ENCODE measurements around the gene ARHGAP15. TPM values are rescaled to one million over a fixed set of nuclear protein-coding genes. Genes with fewer than 3 reads are reported as not detected.

ARHGAP15 gene
- total RNA-seq, 2 experiments from 2014 or later, result 72.1 to 98.4 TPM

GRCh38 chr2:143504397-143504796 lies 375.2 kb downstream of the ARHGAP15 start:
- ChIA-PET CTCF (ENCODE audit: unreplicated experiment) (no interaction called here), POLR2A (no interaction called here)
- Histone ChIP-seq H3K9me2 (ENCODE audit: insufficient read depth, low read length) (no peaks in the 10 kb centered on the region), H2AFZ (ENCODE audit: low read length) (no peak overlapping the region), H3K4me3 (ENCODE audit: low read depth, low read length, poor library complexity, severe bottlenecking) (no peak overlapping the region), H3K36me3 (ENCODE audit: insufficient read depth, low read length) (no peaks in the 10 kb centered on the region; the same call in 1 of the 2 replicates), H3K4me2 (ENCODE audit: low read length) (no peak overlapping the region), H3K9me3 (ENCODE audit: low read length) (no peaks in the 10 kb centered on the region), H3K4me1 (ENCODE audit: insufficient read depth, low read length, poor library complexity, severe bottlenecking) (no peaks in the 10 kb centered on the region), H4K20me1 (ENCODE audit: insufficient read depth, low read length) (no peaks in the 10 kb centered on the region), H3K27ac (ENCODE audit: low read depth, low read length, poor library complexity, severe bottlenecking) (no peak overlapping the region), H3K79me2 (ENCODE audit: insufficient read depth, low read depth, low read length) (no peaks in the 10 kb centered on the region)
- no peak for DNase-seq (ENCODE audit: low spot score)
- TF ChIP-seq, protein P1, sequence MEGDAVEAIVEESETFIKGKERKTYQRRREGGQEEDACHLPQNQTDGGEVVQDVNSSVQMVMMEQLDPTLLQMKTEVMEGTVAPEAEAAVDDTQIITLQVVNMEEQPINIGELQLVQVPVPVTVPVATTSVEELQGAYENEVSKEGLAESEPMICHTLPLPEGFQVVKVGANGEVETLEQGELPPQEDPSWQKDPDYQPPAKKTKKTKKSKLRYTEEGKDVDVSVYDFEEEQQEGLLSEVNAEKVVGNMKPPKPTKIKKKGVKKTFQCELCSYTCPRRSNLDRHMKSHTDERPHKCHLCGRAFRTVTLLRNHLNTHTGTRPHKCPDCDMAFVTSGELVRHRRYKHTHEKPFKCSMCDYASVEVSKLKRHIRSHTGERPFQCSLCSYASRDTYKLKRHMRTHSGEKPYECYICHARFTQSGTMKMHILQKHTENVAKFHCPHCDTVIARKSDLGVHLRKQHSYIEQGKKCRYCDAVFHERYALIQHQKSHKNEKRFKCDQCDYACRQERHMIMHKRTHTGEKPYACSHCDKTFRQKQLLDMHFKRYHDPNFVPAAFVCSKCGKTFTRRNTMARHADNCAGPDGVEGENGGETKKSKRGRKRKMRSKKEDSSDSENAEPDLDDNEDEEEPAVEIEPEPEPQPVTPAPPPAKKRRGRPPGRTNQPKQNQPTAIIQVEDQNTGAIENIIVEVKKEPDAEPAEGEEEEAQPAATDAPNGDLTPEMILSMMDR (conservative IDR thresholded peaks at IDR 0.05; ENCODE audit: low read length), result no peak
- no peak for TF ChIP-seq EZH2phosphoT487 (IDR thresholded peaks at IDR 0.05; ENCODE audit: borderline replicate concordance, low read depth, low read length)
- BruUV-seq (replicated peaks), result no TSS peak
- intact Hi-C loops (cut with micrococcal nuclease; ENCODE audit: unreplicated experiment), result no loop called here

DNA sequence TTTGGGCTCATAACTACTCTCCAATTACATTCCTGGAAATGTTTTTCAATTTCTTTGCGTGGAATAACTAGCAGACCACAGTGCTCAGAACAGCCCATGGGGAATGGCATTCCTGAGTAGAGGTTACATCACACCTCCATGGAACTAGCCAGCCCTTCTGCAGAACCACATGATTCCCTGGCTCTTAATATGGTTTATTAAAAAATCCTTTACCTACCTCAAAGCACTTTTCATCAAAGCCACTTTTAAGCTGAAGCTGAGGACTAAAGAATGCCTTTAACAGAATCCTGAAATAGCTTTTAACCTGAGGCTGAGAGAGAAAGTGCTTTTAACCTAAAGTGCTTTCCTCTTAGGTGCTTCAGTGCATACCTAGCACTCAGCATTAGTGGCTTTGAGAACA lies 376.3 kb downstream of the ARHGAP15 start:
- no peak overlapping the region for H3K4me2 ChIP-seq (ENCODE audit: low read length)
- H3K27ac ChIP-seq (ENCODE audit: low read depth, low read length, poor library complexity, severe bottlenecking), result no peak overlapping the region
- ChIA-PET CTCF (ENCODE audit: unreplicated experiment) (no interaction called here), POLR2A (no interaction called here)
- H3K36me3 ChIP-seq (ENCODE audit: insufficient read depth, low read length), result no peaks in the 10 kb centered on the region; the same call in 1 of the 2 replicates
- no peaks in the 10 kb centered on the region for H3K79me2 ChIP-seq (ENCODE audit: insufficient read depth, low read depth, low read length)
- intact Hi-C loops (cut with micrococcal nuclease; ENCODE audit: unreplicated experiment), result no loop called here
- H3K4me3 ChIP-seq (ENCODE audit: low read depth, low read length, poor library complexity, severe bottlenecking), result no peak overlapping the region
- no peak overlapping the region for H2AFZ ChIP-seq (ENCODE audit: low read length)
- H3K9me3 ChIP-seq (ENCODE audit: low read length), result no peaks in the 10 kb centered on the region
- BruUV-seq (replicated peaks), result no TSS peak
- no peak for DNase-seq (ENCODE audit: low spot score)
- H3K9me2 ChIP-seq (ENCODE audit: insufficient read depth, low read length), result no peaks in the 10 kb centered on the region
- no peaks in the 10 kb centered on the region for H3K4me1 ChIP-seq (ENCODE audit: insufficient read depth, low read length, poor library complexity, severe bottlenecking)
- H4K20me1 ChIP-seq (ENCODE audit: insufficient read depth, low read length), result no peaks in the 10 kb centered on the region
- TF ChIP-seq, protein P1 (conservative IDR thresholded peaks at IDR 0.05; ENCODE audit: low read length), result no peak
- TF ChIP-seq EZH2phosphoT487 (IDR thresholded peaks at IDR 0.05; ENCODE audit: borderline replicate concordance, low read depth, low read length), result no peak

- no peak overlapping the region for H3K4me3 ChIP-seq (ENCODE audit: low read depth, low read length, poor library complexity, severe bottlenecking)
- H3K27ac ChIP-seq (ENCODE audit: low read depth, low read length, poor library complexity, severe bottlenecking), result no peak overlapping the region
- ChIA-PET CTCF (ENCODE audit: unreplicated experiment) (no interaction called here), POLR2A (no interaction called here)
- no peaks in the 10 kb centered on the region for H3K79me2 ChIP-seq (ENCODE audit: insufficient read depth, low read depth, low read length)
- BruUV-seq (replicated peaks), result no TSS peak
- no peak for TF ChIP-seq EZH2phosphoT487 (IDR thresholded peaks at IDR 0.05; ENCODE audit: borderline replicate concordance, low read depth, low read length)
- TF ChIP-seq, protein P1 (conservative IDR thresholded peaks at IDR 0.05; ENCODE audit: low read length), result peak; percentile 73
- no peak overlapping the region for H3K4me2 ChIP-seq (ENCODE audit: low read length)
- no peaks in the 10 kb centered on the region for H4K20me1 ChIP-seq (ENCODE audit: insufficient read depth, low read length)
- H3K9me2 ChIP-seq (ENCODE audit: insufficient read depth, low read length), result no peaks in the 10 kb centered on the region
- H3K9me3 ChIP-seq (ENCODE audit: low read length), result no peaks in the 10 kb centered on the region
- peaks cover 8% of the 10 kb centered on the region for H3K36me3 ChIP-seq (ENCODE audit: insufficient read depth, low read length)
- H2AFZ ChIP-seq (ENCODE audit: low read length), result no peak overlapping the region
- no peaks in the 10 kb centered on the region for H3K4me1 ChIP-seq (ENCODE audit: insufficient read depth, low read length, poor library complexity, severe bottlenecking)
- peak; percentile 24 for DNase-seq (ENCODE audit: low spot score)
- intact Hi-C loops (cut with micrococcal nuclease; ENCODE audit: unreplicated experiment), result no loop called here
Observed at GRCh38 chr2:143513081-143513480, 383.9 kb downstream of the ARHGAP15 start.

All from OCI-LY7 (cell line).